Neural cell (in vitro differentiated cells): ENCODE results near the gene FHL1. TPM values are rescaled to one million over a fixed set of nuclear protein-coding genes. Genes with fewer than 3 reads are reported as not detected.

Experiments
- H2AFZ ChIP-seq: fragments of 200-600, 300-800 bp; sonication (generic), shearing (Covaris generic); 2 replicates; pipeline ENCODE4 v1.6.0; 2014; ENCODE audit warnings: low read depth, mild to moderate bottlenecking, antibody characterized with exemption, low read length, moderate library complexity
- H3F3A ChIP-seq: fragments of 200-600 bp; shearing (Covaris generic); 2 replicates; pipeline ENCODE4 v1.6.1; 2016; ENCODE audit warnings: mild to moderate bottlenecking, moderate library complexity, mixed read lengths, antibody characterized with exemption, low read length; ENCODE audit not compliant: insufficient read depth, poor library complexity, severe bottlenecking
- H3K27ac ChIP-seq: fragments of 200-600, 300-800 bp; sonication (generic), shearing (Covaris generic); 2 replicates; pipeline ENCODE4 v1.5.1; 2014; ENCODE audit warnings: mild to moderate bottlenecking, low read length, moderate library complexity
- H3K27me3 ChIP-seq: fragments of 300-800, 200-600 bp; sonication (generic), shearing (Covaris generic); 2 replicates; pipeline ENCODE4 v1.6.0; 2014; ENCODE audit warnings: mild to moderate bottlenecking, low read depth, low read length, moderate library complexity; ENCODE audit not compliant: insufficient read depth
- H3K36me3 ChIP-seq: fragments of 300-800, 200-600 bp; sonication (generic), shearing (Covaris generic); 2 replicates; pipeline ENCODE4 v1.5.1; 2014; ENCODE audit warnings: mild to moderate bottlenecking, antibody characterized with exemption, low read length, moderate library complexity; ENCODE audit not compliant: insufficient read depth
- H3K4me2 ChIP-seq: fragments of 300-800, 200-600 bp; sonication (generic), shearing (Covaris generic); 2 replicates; pipeline ENCODE4 v1.6.0; 2014; ENCODE audit warnings: mild to moderate bottlenecking, low read length
- H3K4me3 ChIP-seq: fragments of 300-800, 200-600 bp; sonication (generic), shearing (Covaris generic); 2 replicates; pipeline ENCODE4 v1.5.1; 2014; ENCODE audit warnings: mild to moderate bottlenecking, low read length, moderate library complexity
- H3K79me2 ChIP-seq: fragments of 200-600 bp; shearing (Covaris generic); replicated peaks from 2 replicates; pipeline ENCODE4 v1.6.0; 2014; ENCODE audit warnings: mild to moderate bottlenecking, low read length, moderate library complexity; ENCODE audit not compliant: insufficient read depth
- H3K9ac ChIP-seq: fragments of 300-800, 200-600 bp; sonication (generic), shearing (Covaris generic); 2 replicates; pipeline ENCODE4 v1.6.1; 2016; ENCODE audit warnings: mild to moderate bottlenecking, low read length, mixed read lengths
- H3K9me2 ChIP-seq: fragments of 200-600 bp; shearing (Covaris generic); 2 replicates; pipeline ENCODE4 v1.6.1; 2016; ENCODE audit warnings: mild to moderate bottlenecking, low read length, mixed read lengths; ENCODE audit not compliant: insufficient read depth
- H3K9me3 ChIP-seq: fragments of 200-600, 300-800 bp; sonication (generic), shearing (Covaris generic); 2 replicates; pipeline ENCODE4 v1.6.1; 2016; ENCODE audit warnings: mild to moderate bottlenecking, mixed run types, low read length, moderate library complexity, mixed read lengths
- H4K20me1 ChIP-seq: fragments of 200-600 bp; shearing (Covaris generic); 2 replicates; pipeline ENCODE4 v1.6.1; 2016; ENCODE audit warnings: mild to moderate bottlenecking, mixed run types; ENCODE audit not compliant: insufficient read depth
- CTCF ChIP-seq: fragments of 450-650 bp; IDR thresholded peaks from 2 replicates; pipeline ENCODE4 v1.5.1; 2014; ENCODE audit warnings: antibody characterized with exemption, mild to moderate bottlenecking, moderate library complexity; ENCODE audit not compliant: poor library complexity, severe bottlenecking
- EP300 ChIP-seq: fragments of 450-650 bp; conservative IDR thresholded peaks from 2 replicates; pipeline ENCODE4 v1.6.1; 2014; ENCODE audit warnings: antibody characterized with exemption, mild to moderate bottlenecking, moderate library complexity; ENCODE audit not compliant: poor library complexity, severe bottlenecking
- EZH2 ChIP-seq: fragments of 200-600, 300-800 bp; shearing (Covaris generic), sonication (generic); IDR thresholded peaks from 2 replicates; pipeline ENCODE4 v1.6.1; 2014; ENCODE audit warnings: antibody characterized with exemption, low read length, borderline replicate concordance, mild to moderate bottlenecking; ENCODE audit not compliant: insufficient read depth, poor library complexity, severe bottlenecking
- MXI1 ChIP-seq: fragments of 450-650 bp; conservative IDR thresholded peaks from 2 replicates; pipeline ENCODE4 v1.6.1; 2014; ENCODE audit warnings: antibody characterized with exemption, mild to moderate bottlenecking; ENCODE audit not compliant: poor library complexity, severe bottlenecking
- POLR2AphosphoS5 ChIP-seq: IDR thresholded peaks from 2 replicates; pipeline ENCODE4 v1.6.1; 2012
- RAD21 ChIP-seq: fragments of 450-650 bp; conservative IDR thresholded peaks from 2 replicates; pipeline ENCODE4 v1.6.1; 2014; ENCODE audit warnings: antibody characterized with exemption, mild to moderate bottlenecking, moderate library complexity
- REST ChIP-seq: IDR thresholded peaks from 2 replicates; pipeline ENCODE4 v1.6.1; 2012; ENCODE audit warnings: borderline replicate concordance
- SMC3 ChIP-seq: fragments of 450-650 bp; conservative IDR thresholded peaks from 2 replicates; pipeline ENCODE4 v1.6.1; 2014; ENCODE audit warnings: antibody characterized with exemption, mild to moderate bottlenecking, moderate library complexity; ENCODE audit not compliant: poor library complexity
- TAF1 ChIP-seq: IDR thresholded peaks from 2 replicates; pipeline ENCODE4 v1.6.1; 2012; ENCODE audit warnings: low read depth
- polyA plus RNA-seq: library from polyadenylated mRNA; depleted of rRNA; stranded (reverse); fragments of >200 nt; gene quantifications from 2 replicates; pipeline ENCODE4 v1.2.3, GENCODE V29; 2014

The FHL1 gene
- polyA plus RNA-seq, 1 donor from 2014 or later = 235 TPM

GRCh38 chrX:136190038-136190713 lies 42.8 kb downstream of the FHL1 start:
- TF ChIP-seq SMC3 (no peak), RAD21 (no peak), CTCF (no peak), POLR2AphosphoS5 (no peak), MXI1 (no peak), REST (no peak), TAF1 (no peak), EZH2 (no peak), EP300 (no peak)
- Histone ChIP-seq H3K79me2 (no peaks in the 10 kb centered on the region), H3K4me2 (no peak overlapping the region), H4K20me1 (no peaks in the 10 kb centered on the region), H2AFZ (no peak overlapping the region), H3K4me3 (no peak overlapping the region), H3K36me3 (no peaks in the 10 kb centered on the region), H3K9me3 (no peaks in the 10 kb centered on the region), H3K27me3 (no peaks in the 10 kb centered on the region), H3K9ac (no peak overlapping the region), H3K9me2 (no peaks in the 10 kb centered on the region), H3K27ac (no peak overlapping the region), H3F3A (no peaks in the 10 kb centered on the region)

- Histone ChIP-seq H3K27ac (no peak overlapping the region), H3K4me2 (no peak overlapping the region), H4K20me1 (no peaks in the 10 kb centered on the region), H2AFZ (no peak overlapping the region), H3K9me2 (no peaks in the 10 kb centered on the region), H3K9me3 (no peaks in the 10 kb centered on the region), H3K36me3 (no peaks in the 10 kb centered on the region), H3K9ac (no peak overlapping the region), H3F3A (no peaks in the 10 kb centered on the region), H3K79me2 (no peaks in the 10 kb centered on the region), H3K27me3 (no peaks in the 10 kb centered on the region), H3K4me3 (no peak overlapping the region)
- no peak for TF ChIP-seq REST
- no peak for TF ChIP-seq MXI1
- TF ChIP-seq POLR2AphosphoS5 = no peak
- no peak for TF ChIP-seq CTCF
- TF ChIP-seq EZH2 = no peak
- no peak for TF ChIP-seq TAF1
- no peak for TF ChIP-seq RAD21
- no peak for TF ChIP-seq SMC3
- TF ChIP-seq EP300 = no peak
Measured at GRCh38 chrX:136191171-136191570, 43.8 kb downstream of the FHL1 start.
